CD14-positive monocyte (primary cell): Measurements from ENCODE around the gene CCNY. TPM values are rescaled to one million over a fixed set of nuclear protein-coding genes. Genes with fewer than 3 reads are reported as not detected.

Source experiments
- DNase-seq, 3 donors: peaks; one replicate each; pipeline ENCODE4 v3.0.0-alpha.2; 2011 to 2022
- H2AFZ ChIP-seq: 2 replicates; pipeline ENCODE4 v1.6.0; 2012; ENCODE audit warnings: mild to moderate bottlenecking, low read depth, low read length, inconsistent platforms; ENCODE audit not compliant: insufficient read depth, poor library complexity, severe bottlenecking
- H3K27ac ChIP-seq, 2 donors: 1 replicate in 1 of 2; 2 replicates in 1 of 2; pipeline ENCODE4 v1.5.1; 2012 to 2013; ENCODE audit warnings: low read length in 2 of 2, control low read depth in 1 of 2, inconsistent platforms in 1 of 2, low read depth in 1 of 2, mild to moderate bottlenecking in 1 of 2
- H3K27me3 ChIP-seq, 2 donors: one replicate each; pipeline versions ENCODE4 v1.6.0 to v1.6.1; 2011 to 2013; ENCODE audit warnings: low read length in 2 of 2; ENCODE audit not compliant: control insufficient read depth in 2 of 2, insufficient read depth in 2 of 2
- H3K36me3 ChIP-seq, 2 donors: replicated peaks in 1 of 2; 1 replicate in 1 of 2; 2 replicates in 1 of 2; pipeline versions ENCODE4 v1.5.1 to v1.6.1; 2012 to 2013; ENCODE audit warnings: low read length in 2 of 2, control low read depth in 1 of 2, inconsistent platforms in 1 of 2, mild to moderate bottlenecking in 1 of 2; ENCODE audit not compliant: insufficient read depth in 2 of 2, control insufficient read depth in 1 of 2
- H3K4me1 ChIP-seq, 2 donors: 1 replicate in 1 of 2; 2 replicates in 1 of 2; pipeline versions ENCODE4 v1.5.1 to v1.6.1; 2012 to 2013; ENCODE audit warnings: low read length in 2 of 2, control low read depth in 1 of 2, inconsistent platforms in 1 of 2, mild to moderate bottlenecking in 1 of 2, moderate library complexity in 1 of 2; ENCODE audit not compliant: insufficient read depth in 2 of 2, control insufficient read depth in 1 of 2
- H3K4me2 ChIP-seq: replicated peaks from 2 replicates; pipeline ENCODE3; 2012; ENCODE audit warnings: low read length, moderate library complexity, mild to moderate bottlenecking; ENCODE audit not compliant: poor library complexity, severe bottlenecking; ENCODE audit errors: extremely low read depth
- H3K4me3 ChIP-seq, 3 experiments: fragments of 200-600 bp in 1 of 3; sonication (generic) in 1 of 3; replicated peaks in 1 of 3; 1 replicate in 2 of 3; 2 replicates in 1 of 3; pipeline ENCODE4 v1.5.1; 2011 to 2013; ENCODE audit warnings: low read length in 3 of 3, mild to moderate bottlenecking in 3 of 3, control low read depth in 2 of 3, low read depth in 2 of 3, inconsistent platforms in 1 of 3, moderate library complexity in 1 of 3
- H3K79me2 ChIP-seq: 2 replicates; pipeline ENCODE4 v1.6.0; 2012; ENCODE audit warnings: mild to moderate bottlenecking, control low read depth, inconsistent platforms, low read length, moderate library complexity; ENCODE audit not compliant: insufficient read depth
- H3K9ac ChIP-seq: 2 replicates; pipeline ENCODE4 v1.6.0; 2017; ENCODE audit warnings: low read length, mild to moderate bottlenecking; ENCODE audit not compliant: insufficient read depth, poor library complexity, severe bottlenecking
- H3K9me3 ChIP-seq, 2 donors: replicated peaks in 1 of 2; 1 replicate in 1 of 2; 2 replicates in 1 of 2; pipeline versions ENCODE4 v1.5.1 to v1.6.1; 2012 to 2013; ENCODE audit warnings: low read length in 2 of 2, control low read depth in 1 of 2; ENCODE audit not compliant: control insufficient read depth in 1 of 2, insufficient read depth in 1 of 2
- H4K20me1 ChIP-seq: 2 replicates; pipeline ENCODE4 v1.6.0; 2012; ENCODE audit warnings: mild to moderate bottlenecking, low read length, control low read depth, moderate library complexity; ENCODE audit not compliant: insufficient read depth
- H3K27ac Mint-ChIP-seq, 7 donors: one replicate each; pipeline ENCODE4 v1.8.0; 2020; ENCODE audit warnings: mild to moderate bottlenecking in 7 of 7, mixed read lengths in 7 of 7, moderate library complexity in 6 of 7, inconsistent platforms in 2 of 7
- H3K27me3 Mint-ChIP-seq, 3 donors: one replicate each; pipeline ENCODE4 v1.8.0; 2021 to 2022; ENCODE audit warnings: low read depth in 3 of 3, mild to moderate bottlenecking in 3 of 3, mixed read lengths in 3 of 3, moderate library complexity in 3 of 3, inconsistent platforms in 1 of 3
- H3K36me3 Mint-ChIP-seq, 2 donors: one replicate each; pipeline ENCODE4 v1.8.0; 2020; ENCODE audit warnings: mixed read lengths in 2 of 2, inconsistent platforms in 1 of 2, mild to moderate bottlenecking in 1 of 2
- H3K4me1 Mint-ChIP-seq: one replicate; pipeline ENCODE4 v1.8.0; 2020; ENCODE audit warnings: mild to moderate bottlenecking, mixed read lengths
- H3K4me3 Mint-ChIP-seq, 2 donors: one replicate each; pipeline ENCODE4 v1.8.0; 2020; ENCODE audit warnings: mild to moderate bottlenecking in 2 of 2, mixed read lengths in 2 of 2, moderate library complexity in 1 of 2
- H3K9me3 Mint-ChIP-seq, 7 donors: one replicate each; pipeline ENCODE4 v1.8.0; 2020 to 2022; ENCODE audit warnings: mixed read lengths in 7 of 7, mild to moderate bottlenecking in 6 of 7, moderate library complexity in 6 of 7, inconsistent platforms in 2 of 7
- WGBS: methylation state at CpG from one replicate; pipeline ENCODE4 v1.1.5; 2013; ENCODE audit warnings: missing lambda C conversion rate; ENCODE audit not compliant: insufficient coverage; 5-methylcytosine and 5-hydroxymethylcytosine counted together
- intact Hi-C, 2 donors: fragments of 100-400 bp; cut with micrococcal nuclease; formaldehyde crosslinking; loops; one replicate each; pipeline versions ENCODE4 v1.15.0 to v1.15.1; 2023
- polyA plus RNA-seq, 3 donors: library from polyadenylated mRNA; depleted of rRNA in 1 of 3; unstranded in 2 of 3; stranded (reverse) in 1 of 3; fragments of 300-500 nt in 2 of 3; fragments of >200 nt in 1 of 3; fragmentation: Illumina TruSeq in 2 of 3; gene quantifications; 1 replicate in 2 of 3; 2 replicates in 1 of 3; pipeline ENCODE4 v1.2.3, GENCODE V29; 2012 to 2021
- TF ChIP-seq, protein P1 (sequence below): fragments of 200-600 bp; IDR thresholded peaks from one replicate; pipeline ENCODE4 v1.8.0; 2022; ENCODE audit warnings: antibody characterized with exemption, mild to moderate bottlenecking

The CCNY gene
- polyA plus RNA-seq, 3 donors = 39.9 to 116 (median 64.8) TPM

DNA sequence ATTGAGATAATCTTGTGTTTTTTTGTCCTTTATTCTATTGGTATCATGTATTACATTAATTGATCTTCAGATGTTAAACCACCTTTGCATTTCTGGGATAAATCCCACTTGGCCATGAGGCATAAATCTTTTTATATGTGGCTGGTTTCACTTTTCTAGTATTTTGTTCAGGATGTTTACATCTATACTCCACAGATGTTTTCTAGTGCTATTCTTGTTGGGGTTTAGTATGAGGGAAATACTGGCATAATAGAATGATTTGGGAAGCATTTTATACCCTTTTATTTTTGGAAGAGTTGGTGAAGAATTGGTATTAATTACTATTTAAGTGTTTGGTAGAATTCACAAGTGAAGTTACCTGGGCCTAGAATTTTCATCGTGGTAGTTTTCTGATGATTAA, 41.8 kb upstream of the CCNY start:
- WGBS = no CpG with 5 or more reads among the region's 1 CpG
- no peak overlapping the region for H3K4me3 ChIP-seq

DNA sequence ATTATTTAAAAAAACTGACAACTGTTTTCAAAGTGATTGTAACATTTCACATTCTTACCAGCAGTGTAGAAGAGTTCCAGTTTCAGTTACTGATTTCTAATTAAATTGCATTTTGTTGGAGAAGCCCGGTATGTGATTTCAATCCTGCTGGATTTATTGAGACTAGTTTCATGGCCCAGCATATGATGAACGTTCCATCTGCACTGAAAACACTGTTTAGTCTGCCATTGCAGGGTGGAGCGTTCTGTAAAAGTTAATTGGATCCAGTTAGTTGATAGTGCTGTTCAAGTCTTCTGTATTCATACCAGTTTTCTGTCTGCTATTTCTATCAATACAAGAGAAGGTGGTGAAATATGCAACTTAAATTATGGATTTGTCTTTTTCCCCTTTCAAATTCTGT, 37.3 kb upstream of the CCNY start:
- H2AFZ ChIP-seq = no peak overlapping the region
- no peaks in the 10 kb centered on the region for H3K36me3 ChIP-seq
- no peaks in the 10 kb centered on the region for H3K36me3 Mint-ChIP-seq
- peaks cover 0 to 5% (median 1%) of the 10 kb centered on the region in 3 donors for H3K27me3 Mint-ChIP-seq
- H3K9ac ChIP-seq = no peak overlapping the region
- no peak overlapping the region for H3K27ac Mint-ChIP-seq
- H3K4me1 Mint-ChIP-seq = peaks cover 13% of the 10 kb centered on the region
- H3K27me3 ChIP-seq = no peaks in the 10 kb centered on the region
- H3K4me3 ChIP-seq = no peak overlapping the region
- H3K27ac ChIP-seq = no peak overlapping the region
- H3K9me3 ChIP-seq = no peaks in the 10 kb centered on the region
- intact Hi-C loops = no loop called here
- no peak for DNase-seq
- TF ChIP-seq, protein P1, sequence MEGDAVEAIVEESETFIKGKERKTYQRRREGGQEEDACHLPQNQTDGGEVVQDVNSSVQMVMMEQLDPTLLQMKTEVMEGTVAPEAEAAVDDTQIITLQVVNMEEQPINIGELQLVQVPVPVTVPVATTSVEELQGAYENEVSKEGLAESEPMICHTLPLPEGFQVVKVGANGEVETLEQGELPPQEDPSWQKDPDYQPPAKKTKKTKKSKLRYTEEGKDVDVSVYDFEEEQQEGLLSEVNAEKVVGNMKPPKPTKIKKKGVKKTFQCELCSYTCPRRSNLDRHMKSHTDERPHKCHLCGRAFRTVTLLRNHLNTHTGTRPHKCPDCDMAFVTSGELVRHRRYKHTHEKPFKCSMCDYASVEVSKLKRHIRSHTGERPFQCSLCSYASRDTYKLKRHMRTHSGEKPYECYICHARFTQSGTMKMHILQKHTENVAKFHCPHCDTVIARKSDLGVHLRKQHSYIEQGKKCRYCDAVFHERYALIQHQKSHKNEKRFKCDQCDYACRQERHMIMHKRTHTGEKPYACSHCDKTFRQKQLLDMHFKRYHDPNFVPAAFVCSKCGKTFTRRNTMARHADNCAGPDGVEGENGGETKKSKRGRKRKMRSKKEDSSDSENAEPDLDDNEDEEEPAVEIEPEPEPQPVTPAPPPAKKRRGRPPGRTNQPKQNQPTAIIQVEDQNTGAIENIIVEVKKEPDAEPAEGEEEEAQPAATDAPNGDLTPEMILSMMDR = no peak
- H3K4me2 ChIP-seq = no peak overlapping the region
- H3K9me3 Mint-ChIP-seq = peaks cover 0 to 7% (median 0%) of the 10 kb centered on the region in 7 donors
- 100% methylated on average over 2 of the region's 3 CpGs for WGBS
- H4K20me1 ChIP-seq = no peaks in the 10 kb centered on the region
- H3K79me2 ChIP-seq = no peaks in the 10 kb centered on the region
- no peak overlapping the region for H3K4me3 Mint-ChIP-seq
- H3K4me1 ChIP-seq = peaks cover 10 to 17% of the 10 kb centered on the region in 2 donors

More for the DNA sequence above, 41.8 kb upstream of the CCNY start:
- Mint-ChIP-seq H3K36me3 (no peaks in the 10 kb centered on the region), H3K4me1 (peaks cover 10% of the 10 kb centered on the region), H3K9me3 (peaks cover 0 to 3% (median 0%) of the 10 kb centered on the region in 7 donors), H3K4me3 (no peak overlapping the region), H3K27ac (no peak overlapping the region), H3K27me3 (peaks cover 0 to 3% (median 1%) of the 10 kb centered on the region in 3 donors)
- H3K27me3 ChIP-seq = no peaks in the 10 kb centered on the region
- intact Hi-C loops = no loop called here
- no peak overlapping the region for H3K4me2 ChIP-seq
- no peaks in the 10 kb centered on the region for H4K20me1 ChIP-seq
- H3K9me3 ChIP-seq = no peaks in the 10 kb centered on the region
- no peak for DNase-seq
- no peak overlapping the region for H3K27ac ChIP-seq
- no peaks in the 10 kb centered on the region for H3K79me2 ChIP-seq
- peaks cover 0 to 8% of the 10 kb centered on the region in 2 donors for H3K4me1 ChIP-seq
- no peaks in the 10 kb centered on the region for H3K36me3 ChIP-seq
- H2AFZ ChIP-seq = no peak overlapping the region
- TF ChIP-seq, protein P1 = no peak
- no peak overlapping the region for H3K9ac ChIP-seq
